ENCODE data around the gene CIB2.

The CIB2 gene

GRCh38 chr15:78100886-78101285 lies 30.4 kb downstream of the CIB2 start:
- ChIA-PET POLR2A (no interaction called here), CTCF (interaction anchor here (0.8 to 3.5 kb wide), 3 partner anchors 95 to 140 kb away, joined by 4 to 19 read pairs (median 5); no protein-coding TSS in a partner anchor)
- no peak overlapping the region for H3K4me3 ChIP-seq (ENCODE audit: low read depth, low read length)
- H3K9me3 ChIP-seq (ENCODE audit: control insufficient read depth, insufficient read depth, low read depth, low read length), result no peaks in the 10 kb centered on the region
- peaks cover 0 to 4% of the 10 kb centered on the region in 2 experiments; a peak in 1 of 3 replicates for H3K36me3 ChIP-seq (ENCODE audit: control insufficient read depth in 2 of 2, insufficient read depth in 1 of 2, low read length in 2 of 2)
- H3K4me1 ChIP-seq (ENCODE audit: control insufficient read depth, insufficient read depth, low read length), result no peaks in the 10 kb centered on the region
- TF ChIP-seq ZFHX2 (tag by site-specific recombination; conservative IDR thresholded peaks at IDR 0.05), result no peak
- no peak for TF ChIP-seq HOXD13 (CRISPR knock-in tag; IDR thresholded peaks at IDR 0.05; ENCODE audit: borderline replicate concordance)
- no peak for TF ChIP-seq SCRT1 (tag by site-specific recombination; IDR thresholded peaks at IDR 0.05; ENCODE audit: borderline replicate concordance)
- no peak for TF ChIP-seq ZNF184 (tag by site-specific recombination; IDR thresholded peaks at IDR 0.05)
- TF ChIP-seq ZNF624 (tag by site-specific recombination; IDR thresholded peaks at IDR 0.05), result no peak
- no peak for TF ChIP-seq ZNF24 (tag by site-specific recombination; IDR thresholded peaks at IDR 0.05)
- TF ChIP-seq ZNF354C (tag by site-specific recombination; IDR thresholded peaks at IDR 0.05; ENCODE audit: borderline replicate concordance, low read depth), result no peak
- no peak for TF ChIP-seq ZNF311 (tag by site-specific recombination; IDR thresholded peaks at IDR 0.05; ENCODE audit: borderline replicate concordance)
- TF ChIP-seq ZNF513 (tag by site-specific recombination; IDR thresholded peaks at IDR 0.05), result no peak
- TF ChIP-seq ZNF544 (tag by site-specific recombination; IDR thresholded peaks at IDR 0.05), result no peak
- no peak for TF ChIP-seq ZNF704 (tag by site-specific recombination; IDR thresholded peaks at IDR 0.05)
- no peak for TF ChIP-seq BCL11B (tag by site-specific recombination; IDR thresholded peaks at IDR 0.05; ENCODE audit: low read depth)
- no peak for TF ChIP-seq ZNF214 (tag by site-specific recombination; IDR thresholded peaks at IDR 0.05; ENCODE audit: borderline replicate concordance)
- no peak for TF ChIP-seq ZNF394 (tag by site-specific recombination; IDR thresholded peaks at IDR 0.05; ENCODE audit: borderline replicate concordance)
- TF ChIP-seq ZFP41 (tag by site-specific recombination; IDR thresholded peaks at IDR 0.05; ENCODE audit: borderline replicate concordance), result no peak
- no peak for TF ChIP-seq ZNF140 (tag by site-specific recombination; IDR thresholded peaks at IDR 0.05)
- TF ChIP-seq, protein P1, sequence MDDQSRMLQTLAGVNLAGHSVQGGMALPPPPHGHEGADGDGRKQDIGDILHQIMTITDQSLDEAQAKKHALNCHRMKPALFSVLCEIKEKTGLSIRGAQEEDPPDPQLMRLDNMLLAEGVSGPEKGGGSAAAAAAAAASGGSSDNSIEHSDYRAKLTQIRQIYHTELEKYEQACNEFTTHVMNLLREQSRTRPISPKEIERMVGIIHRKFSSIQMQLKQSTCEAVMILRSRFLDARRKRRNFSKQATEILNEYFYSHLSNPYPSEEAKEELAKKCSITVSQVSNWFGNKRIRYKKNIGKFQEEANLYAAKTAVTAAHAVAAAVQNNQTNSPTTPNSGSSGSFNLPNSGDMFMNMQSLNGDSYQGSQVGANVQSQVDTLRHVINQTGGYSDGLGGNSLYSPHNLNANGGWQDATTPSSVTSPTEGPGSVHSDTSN (CRISPR knock-in tag; IDR thresholded peaks at IDR 0.05), result no peak
- TF ChIP-seq ZNF335 (tag by site-specific recombination; conservative IDR thresholded peaks at IDR 0.05), result no peak
- no peak for TF ChIP-seq ZNF114 (tag by site-specific recombination; IDR thresholded peaks at IDR 0.05)
- TF ChIP-seq GLI2 (tag by site-specific recombination; IDR thresholded peaks at IDR 0.05; ENCODE audit: borderline replicate concordance, low read depth), result no peak
- no peak overlapping the region for H3K27ac ChIP-seq (ENCODE audit: extremely low read depth, low read depth, low read length)

- POLR2A ChIA-PET, result interaction anchor here (0.9 kb wide), 1 partner anchor 93 kb away, joined by 3 read pairs; no protein-coding TSS in a partner anchor
- H3K9me3 ChIP-seq (ENCODE audit: control insufficient read depth, insufficient read depth, low read depth, low read length), result no peaks in the 10 kb centered on the region
- H3K4me3 ChIP-seq (ENCODE audit: low read depth, low read length), result no peak overlapping the region
- no peak overlapping the region for H3K27ac ChIP-seq (ENCODE audit: extremely low read depth, low read depth, low read length)
- H3K4me1 ChIP-seq (ENCODE audit: control insufficient read depth, insufficient read depth, low read length), result no peaks in the 10 kb centered on the region
- CTCF ChIA-PET, result interaction anchor here (2.4 kb wide), 1 partner anchor 10 kb away, joined by 16 read pairs; no protein-coding TSS in a partner anchor
- no peaks in the 10 kb centered on the region for H3K36me3 ChIP-seq (ENCODE audit: control insufficient read depth in 2 of 2, insufficient read depth in 1 of 2, low read length in 2 of 2)
- TF ChIP-seq GLI4 (tag by site-specific recombination; IDR thresholded peaks at IDR 0.05), result no peak
- TF ChIP-seq SP7 (tag by site-specific recombination; IDR thresholded peaks at IDR 0.05), result no peak
- no peak for TF ChIP-seq EGR2 (tag by site-specific recombination; IDR thresholded peaks at IDR 0.05; ENCODE audit: low read depth)
- no peak for TF ChIP-seq ZNF174 (tag by site-specific recombination; IDR thresholded peaks at IDR 0.05)
- TF ChIP-seq ZNF302 (tag by site-specific recombination; IDR thresholded peaks at IDR 0.05; ENCODE audit: low read depth), result no peak
- TF ChIP-seq ZNF2 (tag by site-specific recombination; IDR thresholded peaks at IDR 0.05), result no peak
- TF ChIP-seq TRIM28 (IDR thresholded peaks at IDR 0.05; ENCODE audit: borderline replicate concordance, low read length), result no peak
- no peak for TF ChIP-seq ZBTB48 (tag by site-specific recombination; IDR thresholded peaks at IDR 0.05)
Measured at GRCh38 chr15:78098131-78098755, 33.0 kb downstream of the CIB2 start.
